Mucosa of descending colon (tissue), 3 donors: ENCODE results near the gene SFXN2. TPM values are rescaled to one million over a fixed set of nuclear protein-coding genes. Genes with fewer than 3 reads are reported as not detected.
A peak's percentile ranks its signal among the peaks of the same experiment; 100 is the strongest.

Experiments used
- ATAC-seq: fragments of 200-7000 bp; cut with Tn5 transposase; one replicate; pipeline ENCODE4 v1.9.1; 2020; ENCODE audit warnings: mild to moderate bottlenecking, moderate library complexity
- DNase-seq, 3 donors: peaks; one replicate each; pipeline ENCODE4 v3.0.0-alpha.2; 2020
- H3K36me3 ChIP-seq: fragments of 200-600 bp; one replicate; pipeline ENCODE4 v1.8.0; 2021; ENCODE audit warnings: low read depth, mild to moderate bottlenecking
- H3K4me1 ChIP-seq: fragments of 200-600 bp; one replicate; pipeline ENCODE4 v1.8.0; 2021; ENCODE audit warnings: low read depth, mild to moderate bottlenecking
- H3K4me3 ChIP-seq: fragments of 200-600 bp; one replicate; pipeline ENCODE4 v1.8.0; 2021; ENCODE audit warnings: mild to moderate bottlenecking
- H3K9me3 ChIP-seq: fragments of 200-600 bp; one replicate; pipeline ENCODE4 v1.8.0; 2021; ENCODE audit warnings: mild to moderate bottlenecking
- intact Hi-C, 2 donors: fragments of 100-400 bp; cut with DNase I in 1 of 2; cut with micrococcal nuclease in 1 of 2; formaldehyde crosslinking; loops; one replicate each; pipeline versions ENCODE4 v1.11.0 to v1.11.1; 2022; cut with DNase I, micrococcal nuclease
- total RNA-seq, 3 donors: library from RNA; stranded (reverse); fragmentation: NEBNext Ultra II Directional in 2 of 3; extraction: Animal tissue kit (Norgen Biotek cat#: 25700) in 2 of 3; gene quantifications; one replicate each; pipeline versions ENCODE4 v1.2.1 to v1.2.4, GENCODE V29; 2021 to 2023
- TF ChIP-seq, protein P1 (sequence below): fragments of 200-600 bp; IDR thresholded peaks from one replicate; pipeline ENCODE4 v1.8.0; 2022; ENCODE audit warnings: antibody characterized with exemption, mild to moderate bottlenecking
- donor health status: DM: no; HTN: no; CAD: no; lungs with moderate emphysema.
- donor health status: DM: no; HTN: no; CAD: no.
- donor health status: DM: no; HTN: yes; CAD: no.

Gene SFXN2
- total RNA-seq, 3 donors from 2014 or later = 6.9 to 19.1 (median 14.2) TPM

DNA sequence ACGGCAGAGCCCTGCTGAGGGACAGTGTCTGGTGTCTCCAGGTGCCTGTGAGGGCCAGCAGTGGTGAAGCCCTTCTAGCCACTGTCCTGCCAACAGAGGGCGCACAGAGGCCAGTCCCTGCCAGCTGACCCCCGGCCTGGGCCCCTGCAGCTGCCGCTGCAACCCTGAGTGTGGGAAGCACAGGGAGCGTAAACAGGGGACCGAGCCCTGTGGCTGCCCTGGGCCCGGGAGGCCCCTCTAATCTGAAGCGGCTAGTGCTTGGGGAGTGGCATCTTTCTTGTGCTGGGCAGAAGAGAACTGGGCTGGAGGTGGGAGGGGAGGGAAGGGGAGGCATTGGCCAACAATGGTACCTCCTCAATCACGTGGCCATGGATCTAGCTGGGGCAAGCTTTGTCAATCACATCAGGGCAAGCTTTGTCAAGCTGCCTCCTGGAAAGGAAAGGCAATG is 35.6 kb upstream of the SFXN2 start:
- ATAC-seq (peak; percentile 81), DNase-seq (peak; percentile 73 to 77 (median 76))
- TF ChIP-seq, protein P1, sequence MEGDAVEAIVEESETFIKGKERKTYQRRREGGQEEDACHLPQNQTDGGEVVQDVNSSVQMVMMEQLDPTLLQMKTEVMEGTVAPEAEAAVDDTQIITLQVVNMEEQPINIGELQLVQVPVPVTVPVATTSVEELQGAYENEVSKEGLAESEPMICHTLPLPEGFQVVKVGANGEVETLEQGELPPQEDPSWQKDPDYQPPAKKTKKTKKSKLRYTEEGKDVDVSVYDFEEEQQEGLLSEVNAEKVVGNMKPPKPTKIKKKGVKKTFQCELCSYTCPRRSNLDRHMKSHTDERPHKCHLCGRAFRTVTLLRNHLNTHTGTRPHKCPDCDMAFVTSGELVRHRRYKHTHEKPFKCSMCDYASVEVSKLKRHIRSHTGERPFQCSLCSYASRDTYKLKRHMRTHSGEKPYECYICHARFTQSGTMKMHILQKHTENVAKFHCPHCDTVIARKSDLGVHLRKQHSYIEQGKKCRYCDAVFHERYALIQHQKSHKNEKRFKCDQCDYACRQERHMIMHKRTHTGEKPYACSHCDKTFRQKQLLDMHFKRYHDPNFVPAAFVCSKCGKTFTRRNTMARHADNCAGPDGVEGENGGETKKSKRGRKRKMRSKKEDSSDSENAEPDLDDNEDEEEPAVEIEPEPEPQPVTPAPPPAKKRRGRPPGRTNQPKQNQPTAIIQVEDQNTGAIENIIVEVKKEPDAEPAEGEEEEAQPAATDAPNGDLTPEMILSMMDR = peak; percentile 48
- intact Hi-C loops = no loop called here
- Histone ChIP-seq H3K9me3 (no peaks in the 10 kb centered on the region), H3K4me1 (peaks cover 23% of the 10 kb centered on the region), H3K4me3 (no peak overlapping the region), H3K36me3 (no peaks in the 10 kb centered on the region)

DNA sequence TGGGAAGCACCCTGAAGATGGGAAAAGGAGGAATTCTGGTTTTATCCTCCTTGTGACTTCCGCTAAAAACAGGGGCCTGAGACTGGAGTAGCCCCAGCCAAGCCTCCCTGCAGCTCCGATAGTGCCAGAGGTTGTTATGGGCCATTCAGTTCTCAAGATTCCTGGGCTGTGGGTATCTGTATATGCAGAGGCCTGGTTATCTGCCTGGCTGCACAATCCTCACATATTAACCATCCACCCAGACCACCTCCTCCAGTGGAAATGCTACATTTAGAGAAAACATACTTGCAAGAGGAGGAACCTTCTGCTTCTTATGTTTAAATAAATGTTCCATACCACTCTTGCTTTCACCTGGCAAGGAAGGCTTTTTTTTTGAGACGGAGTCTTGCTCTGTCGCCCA is 34.8 kb upstream of the SFXN2 start:
- no peak for DNase-seq
- H3K4me3 ChIP-seq = no peak overlapping the region
- ATAC-seq = no peak
- peaks cover 16% of the 10 kb centered on the region for H3K4me1 ChIP-seq
- TF ChIP-seq, protein P1 = no peak
- H3K9me3 ChIP-seq = no peaks in the 10 kb centered on the region
- no peaks in the 10 kb centered on the region for H3K36me3 ChIP-seq
- intact Hi-C loops = no loop called here

DNA sequence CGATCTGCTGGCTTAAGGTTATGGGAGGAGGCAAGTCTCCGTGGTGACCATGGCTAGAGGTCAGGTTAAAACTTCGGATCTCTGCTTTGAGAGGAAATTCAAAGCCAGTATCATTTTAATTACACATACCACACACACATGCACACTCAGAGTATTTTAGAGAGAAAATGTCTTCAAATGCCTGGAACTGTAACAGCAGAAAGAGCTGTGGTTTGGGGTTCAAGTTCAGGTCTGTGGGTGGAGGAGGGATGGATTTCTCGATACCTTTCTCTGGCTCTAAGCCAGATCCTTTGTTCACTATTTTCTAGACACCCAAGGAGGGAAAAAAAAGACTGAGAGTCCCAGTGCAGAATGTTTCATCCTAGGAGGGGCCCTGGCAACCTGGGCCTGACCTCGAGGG is 32.7 kb upstream of the SFXN2 start:
- TF ChIP-seq, protein P1 = no peak
- H3K4me3 ChIP-seq = no peak overlapping the region
- no peaks in the 10 kb centered on the region for H3K36me3 ChIP-seq
- ATAC-seq (no peak), DNase-seq (no peak)
- intact Hi-C loops = no loop called here
- no peaks in the 10 kb centered on the region for H3K9me3 ChIP-seq
- peaks cover 12% of the 10 kb centered on the region for H3K4me1 ChIP-seq

DNA sequence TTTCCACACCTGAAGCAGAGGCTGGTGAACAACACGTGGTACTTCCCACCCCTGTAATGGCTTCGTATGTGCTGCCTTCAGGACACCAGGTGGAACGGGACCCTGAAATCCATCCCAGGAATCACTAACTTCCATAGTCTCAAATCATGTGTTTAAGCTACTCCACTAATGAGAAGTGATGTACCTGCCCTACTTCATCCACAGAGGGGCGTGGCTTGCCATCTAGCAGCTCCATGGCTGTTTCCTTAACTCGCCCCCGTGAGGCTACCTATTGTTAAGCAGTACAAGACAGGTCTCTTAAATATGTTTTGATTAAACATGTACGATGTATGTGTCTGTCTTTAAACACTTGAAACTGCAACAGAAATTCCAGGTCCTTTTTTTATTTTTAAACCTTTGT is 32.0 kb upstream of the SFXN2 start:
- TF ChIP-seq, protein P1 = no peak
- Histone ChIP-seq H3K4me3 (no peak overlapping the region), H3K4me1 (peaks cover 9% of the 10 kb centered on the region), H3K9me3 (no peaks in the 10 kb centered on the region), H3K36me3 (no peaks in the 10 kb centered on the region)
- intact Hi-C loops = no loop called here
- ATAC-seq = peak; percentile 49
- peak in 1 of 3 donors; percentile 40 for DNase-seq

DNA sequence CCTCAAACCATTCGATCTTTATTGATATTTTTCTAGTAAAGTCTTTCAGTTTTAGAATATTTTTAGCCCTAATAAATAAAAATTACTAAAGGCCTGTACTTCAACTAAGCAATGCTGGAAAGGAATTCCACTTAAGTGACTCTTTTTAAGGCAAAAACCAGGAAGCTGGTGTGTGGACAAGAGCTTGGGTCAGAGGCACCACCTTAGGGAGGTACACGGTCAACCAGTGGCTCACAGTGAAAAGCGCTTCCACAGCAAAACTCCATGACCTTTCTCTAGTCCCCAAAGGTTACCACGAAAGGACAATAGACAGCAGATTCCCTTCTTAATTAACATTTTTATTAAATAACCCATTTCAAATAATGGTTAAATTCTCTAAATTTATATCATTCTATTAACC is 31.5 kb upstream of the SFXN2 start:
- H3K36me3 ChIP-seq = no peaks in the 10 kb centered on the region
- no peak for ATAC-seq
- no peak overlapping the region for H3K4me3 ChIP-seq
- intact Hi-C loops = no loop called here
- H3K9me3 ChIP-seq = no peaks in the 10 kb centered on the region
- no peak for DNase-seq
- TF ChIP-seq, protein P1 = no peak
- peaks cover 9% of the 10 kb centered on the region for H3K4me1 ChIP-seq

DNA sequence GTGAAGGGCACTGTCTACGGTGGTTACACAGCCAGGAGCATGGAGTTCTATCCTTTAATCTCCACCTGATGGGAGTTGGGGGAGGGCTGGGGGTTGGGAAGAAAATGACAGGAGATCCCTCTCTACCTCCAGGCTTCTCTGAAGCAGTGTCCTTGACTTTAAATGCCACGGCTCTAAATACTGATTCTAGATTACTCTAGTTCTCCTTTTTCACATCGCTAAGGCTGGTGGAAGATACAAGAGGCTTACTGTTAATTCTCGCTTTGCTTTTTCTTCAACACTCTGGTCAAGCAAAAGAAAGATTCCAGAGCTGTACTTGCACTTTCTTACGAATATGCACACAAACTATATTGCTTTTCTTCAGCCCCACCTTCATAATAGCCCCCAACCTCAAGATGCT is 30.7 kb upstream of the SFXN2 start:
- H3K36me3 ChIP-seq = no peaks in the 10 kb centered on the region
- intact Hi-C loops = no loop called here
- ATAC-seq (no peak), DNase-seq (no peak)
- TF ChIP-seq, protein P1 = no peak
- H3K4me3 ChIP-seq = no peak overlapping the region
- no peaks in the 10 kb centered on the region for H3K9me3 ChIP-seq
- H3K4me1 ChIP-seq = peaks cover 2% of the 10 kb centered on the region
